Calu3 (cell line): ENCODE results near the gene ACACB. TPM values are rescaled to one million over a fixed set of nuclear protein-coding genes. Genes with fewer than 3 reads are reported as not detected.

Source experiments
- BruUV-seq: library from RNA; stranded (reverse); fragments of 400-500 nt; replicated peaks from 2 replicates; lab custom pipeline; 2021; lab: Mats Ljungman, UMichigan
- CTCF ChIA-PET: fragments of 300-600 bp; sonication (Branson Sonifier 250); formaldehyde crosslinking; loops from one replicate; lab custom pipeline; 2022; ENCODE audit warnings: antibody characterized with exemption; lab: Charles Lee
- DNase-seq: peaks from one replicate; pipeline ENCODE4 v3.0.0; 2022
- H3K27ac Mint-ChIP-seq: one replicate; pipeline ENCODE4 v1.8.0; 2022; ENCODE audit warnings: mixed read lengths; ENCODE audit not compliant: unreplicated experiment
- H3K27me3 Mint-ChIP-seq: one replicate; pipeline ENCODE4 v1.8.0; 2022; ENCODE audit warnings: mixed read lengths; ENCODE audit not compliant: unreplicated experiment
- H3K36me3 Mint-ChIP-seq: one replicate; pipeline ENCODE4 v1.8.0; 2022; ENCODE audit warnings: mild to moderate bottlenecking, moderate library complexity, mixed read lengths; ENCODE audit not compliant: insufficient read depth, unreplicated experiment
- H3K4me1 Mint-ChIP-seq: one replicate; pipeline ENCODE4 v1.8.0; 2022; ENCODE audit warnings: mild to moderate bottlenecking, low read depth, mixed read lengths; ENCODE audit not compliant: unreplicated experiment
- H3K4me3 Mint-ChIP-seq: one replicate; pipeline ENCODE4 v1.8.0; 2022; ENCODE audit warnings: mild to moderate bottlenecking, low read depth, moderate library complexity, mixed read lengths; ENCODE audit not compliant: unreplicated experiment
- H3K9me3 Mint-ChIP-seq: one replicate; pipeline ENCODE4 v1.8.0; 2022; ENCODE audit warnings: low read depth, mixed read lengths; ENCODE audit not compliant: unreplicated experiment
- intact Hi-C: fragments of 100-400 bp; cut with micrococcal nuclease; formaldehyde crosslinking; loops from one replicate; pipeline ENCODE4 v1.10.0; 2022; ENCODE audit not compliant: unreplicated experiment
- total RNA-seq: library from RNA; stranded (reverse); gene quantifications from 2 replicates; pipeline ENCODE4 v1.2.3, GENCODE V29; 2022
- TF ChIP-seq, protein P1 (sequence below): fragments of 200-600 bp; IDR thresholded peaks from one replicate; pipeline ENCODE4 v1.8.0; 2022; ENCODE audit warnings: antibody characterized with exemption; ENCODE audit not compliant: unreplicated experiment

Gene ACACB
- total RNA-seq, 1 experiment from 2014 or later: 6.2 TPM

GRCh38 chr12:109232731-109233130 lies 116.3 kb downstream of the ACACB start:
- H3K27ac Mint-ChIP-seq: no peak overlapping the region
- intact Hi-C loops: no loop called here
- DNase-seq: no peak
- TF ChIP-seq, protein P1, sequence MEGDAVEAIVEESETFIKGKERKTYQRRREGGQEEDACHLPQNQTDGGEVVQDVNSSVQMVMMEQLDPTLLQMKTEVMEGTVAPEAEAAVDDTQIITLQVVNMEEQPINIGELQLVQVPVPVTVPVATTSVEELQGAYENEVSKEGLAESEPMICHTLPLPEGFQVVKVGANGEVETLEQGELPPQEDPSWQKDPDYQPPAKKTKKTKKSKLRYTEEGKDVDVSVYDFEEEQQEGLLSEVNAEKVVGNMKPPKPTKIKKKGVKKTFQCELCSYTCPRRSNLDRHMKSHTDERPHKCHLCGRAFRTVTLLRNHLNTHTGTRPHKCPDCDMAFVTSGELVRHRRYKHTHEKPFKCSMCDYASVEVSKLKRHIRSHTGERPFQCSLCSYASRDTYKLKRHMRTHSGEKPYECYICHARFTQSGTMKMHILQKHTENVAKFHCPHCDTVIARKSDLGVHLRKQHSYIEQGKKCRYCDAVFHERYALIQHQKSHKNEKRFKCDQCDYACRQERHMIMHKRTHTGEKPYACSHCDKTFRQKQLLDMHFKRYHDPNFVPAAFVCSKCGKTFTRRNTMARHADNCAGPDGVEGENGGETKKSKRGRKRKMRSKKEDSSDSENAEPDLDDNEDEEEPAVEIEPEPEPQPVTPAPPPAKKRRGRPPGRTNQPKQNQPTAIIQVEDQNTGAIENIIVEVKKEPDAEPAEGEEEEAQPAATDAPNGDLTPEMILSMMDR: no peak
- no peaks in the 10 kb centered on the region for H3K36me3 Mint-ChIP-seq
- no peak overlapping the region for H3K4me3 Mint-ChIP-seq
- H3K9me3 Mint-ChIP-seq: no peaks in the 10 kb centered on the region
- no TSS peak for BruUV-seq
- no peaks in the 10 kb centered on the region for H3K4me1 Mint-ChIP-seq
- no peaks in the 10 kb centered on the region for H3K27me3 Mint-ChIP-seq
- CTCF ChIA-PET: no interaction called here

- Mint-ChIP-seq H3K4me3 (no peak overlapping the region), H3K4me1 (no peaks in the 10 kb centered on the region), H3K27me3 (no peaks in the 10 kb centered on the region), H3K9me3 (no peaks in the 10 kb centered on the region), H3K36me3 (no peaks in the 10 kb centered on the region), H3K27ac (no peak overlapping the region)
- CTCF ChIA-PET: no interaction called here
- intact Hi-C loops: no loop called here
- no TSS peak for BruUV-seq
- TF ChIP-seq, protein P1: no peak
- no peak for DNase-seq
Measured at GRCh38 chr12:109234012-109234411, 117.6 kb downstream of the ACACB start.

DNA sequence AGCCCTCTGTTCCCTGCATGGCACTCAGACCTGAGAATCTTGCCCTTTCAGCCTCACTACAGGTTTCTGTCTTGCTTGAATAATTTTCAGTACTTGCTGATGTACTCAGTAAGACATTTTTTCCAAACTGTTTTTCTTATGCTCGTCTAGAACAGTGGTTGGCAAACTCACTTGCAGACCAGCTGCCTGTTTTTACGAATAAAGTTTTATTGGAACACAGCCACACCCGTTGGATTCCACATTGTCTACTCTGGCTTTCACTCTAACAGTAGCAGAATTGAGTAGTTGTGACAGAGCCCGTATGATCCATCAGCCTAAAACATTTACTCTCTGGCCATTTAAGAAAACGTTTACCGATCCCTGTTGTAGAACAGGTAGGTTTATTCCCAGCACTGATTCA lies 119.9 kb downstream of the ACACB start:
- TF ChIP-seq, protein P1: no peak
- intact Hi-C loops: no loop called here
- H3K27me3 Mint-ChIP-seq: no peaks in the 10 kb centered on the region
- no peaks in the 10 kb centered on the region for H3K9me3 Mint-ChIP-seq
- BruUV-seq: no TSS peak
- no peaks in the 10 kb centered on the region for H3K4me1 Mint-ChIP-seq
- no peak overlapping the region for H3K27ac Mint-ChIP-seq
- H3K36me3 Mint-ChIP-seq: no peaks in the 10 kb centered on the region
- no peak overlapping the region for H3K4me3 Mint-ChIP-seq
- DNase-seq: no peak
- CTCF ChIA-PET: no interaction called here

DNA sequence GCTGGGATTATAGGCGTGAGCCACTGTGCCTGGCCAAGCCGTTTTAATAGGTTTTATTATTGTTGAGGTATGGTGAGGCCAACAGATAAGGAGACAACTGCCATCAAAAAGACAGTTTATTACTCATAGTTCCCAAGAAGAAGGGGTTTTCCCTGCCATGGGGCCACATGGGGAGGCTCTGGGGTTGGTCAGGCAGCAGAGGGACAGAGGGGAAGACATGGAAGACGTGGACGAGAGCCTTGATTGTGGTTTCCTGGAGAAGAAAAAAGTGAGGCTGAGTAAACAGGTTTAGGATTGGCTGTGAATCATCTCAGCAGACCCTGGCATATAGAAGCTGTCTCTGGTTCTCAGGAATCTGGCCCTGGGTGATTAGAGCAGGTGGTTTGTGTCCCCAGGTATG lies 122.8 kb downstream of the ACACB start:
- intact Hi-C loops: no loop called here
- TF ChIP-seq, protein P1: no peak
- no peaks in the 10 kb centered on the region for H3K4me1 Mint-ChIP-seq
- H3K4me3 Mint-ChIP-seq: no peak overlapping the region
- no peak overlapping the region for H3K27ac Mint-ChIP-seq
- no peaks in the 10 kb centered on the region for H3K9me3 Mint-ChIP-seq
- no peak for DNase-seq
- CTCF ChIA-PET: no interaction called here
- H3K36me3 Mint-ChIP-seq: no peaks in the 10 kb centered on the region
- no peaks in the 10 kb centered on the region for H3K27me3 Mint-ChIP-seq
- no TSS peak for BruUV-seq
